Pulmonary artery endothelial cell (primary cell): ENCODE measurements around the gene TLN1. TPM values are rescaled to one million over a fixed set of nuclear protein-coding genes. Genes with fewer than 3 reads are reported as not detected.

Experiments used
- DNase-seq: peaks from one replicate; pipeline ENCODE4 v3.0.0-alpha.2; 2011; ENCODE audit warnings: low read depth, low spot score
- total RNA-seq: library from RNA; depleted of rRNA; stranded (reverse); fragments of >200 nt; gene quantifications from 2 replicates; pipeline ENCODE4 v1.2.3, GENCODE V29; 2014

TLN1 gene
- total RNA-seq, 1 donor from 2014 or later = 314 TPM

- DNase-seq = no peak
Measured at GRCh38 chr9:35753466-35753865, 21.5 kb upstream of the TLN1 start.

GRCh38 chr9:35750256-35750531, 18.2 kb upstream of the TLN1 start:
- no peak for DNase-seq

GRCh38 chr9:35749515-35750255, 17.7 kb upstream of the TLN1 start:
- no peak for DNase-seq

- DNase-seq = no peak
Measured at GRCh38 chr9:35748858-35749514, 17.0 kb upstream of the TLN1 start, which contains the start of the genes GBA2 and RGP1. Gene GBA2 (minus strand): TSS chr9:35749228. CDS start chr9:35748704, 524 bp downstream. Gene RGP1 (plus strand): TSS chr9:35749287. CDS start chr9:35749756, 469 bp downstream.

- DNase-seq = no peak
Measured at GRCh38 chr9:35748242-35748857, 16.4 kb upstream of the TLN1 start.

- no peak for DNase-seq
Measured at GRCh38 chr9:35746583-35746982, 14.6 kb upstream of the TLN1 start.

- no peak for DNase-seq
Measured at GRCh38 chr9:35745569-35745968, 13.6 kb upstream of the TLN1 start.

GRCh38 chr9:35743880-35744518, 12.0 kb upstream of the TLN1 start:
- DNase-seq = no peak

- no peak for DNase-seq
Measured at GRCh38 chr9:35743452-35743851, 11.5 kb upstream of the TLN1 start.

GRCh38 chr9:35741740-35742139, 9.7 kb upstream of the TLN1 start:
- DNase-seq = no peak

- DNase-seq = no peak
Measured at GRCh38 chr9:35740243-35740642, 8.2 kb upstream of the TLN1 start.

GRCh38 chr9:35738924-35739323, 6.9 kb upstream of the TLN1 start:
- DNase-seq = no peak

- no peak for DNase-seq
Measured at GRCh38 chr9:35738186-35738585, 6.2 kb upstream of the TLN1 start.

GRCh38 chr9:35737143-35737542, 5.1 kb upstream of the TLN1 start:
- no peak for DNase-seq

- DNase-seq = no peak
Measured at GRCh38 chr9:35736201-35736633, 4.2 kb upstream of the TLN1 start.

GRCh38 chr9:35734096-35734495, 2.1 kb upstream of the TLN1 start:
- DNase-seq = no peak

GRCh38 chr9:35732800-35733541, 976 bp upstream of the TLN1 start:
- DNase-seq = no peak

GRCh38 chr9:35731415-35732184, 395 bp downstream of the TLN1 start:
- DNase-seq = no peak

GRCh38 chr9:35730486-35730854, 1.5 kb downstream of the TLN1 start:
- no peak for DNase-seq

- DNase-seq = no peak
Measured at GRCh38 chr9:35729700-35730485, 2.1 kb downstream of the TLN1 start.
